WTC11 (cell line): ENCODE measurements around the gene OR3A3. TPM values are rescaled to one million over a fixed set of nuclear protein-coding genes. Genes with fewer than 3 reads are reported as not detected.

Source experiments
- ATAC-seq: fragments of 200-7000 bp; cut with Tn5 transposase; 2 replicates; pipeline ENCODE4 v1.10.0; 2021; ENCODE audit warnings: mild to moderate bottlenecking, moderate library complexity
- CTCF ChIA-PET: fragments of 300-600 bp; sonication (Branson Sonifier 250); formaldehyde crosslinking; loops from one replicate; lab custom pipeline; 2021; ENCODE audit warnings: antibody characterized with exemption; lab: Charles Lee
- POLR2A ChIA-PET: fragments of 350-600 bp; sonication (Branson Sonifier 250); formaldehyde crosslinking; loops from one replicate; lab custom pipeline; 2021; ENCODE audit warnings: antibody characterized with exemption; lab: Charles Lee
- DNase-seq: peaks from one replicate; pipeline ENCODE4 v3.0.0; 2021; ENCODE audit warnings: low spot score
- H3K27ac Mint-ChIP-seq: 2 replicates; pipeline ENCODE4 v1.8.0; 2021; ENCODE audit warnings: mixed read lengths
- H3K27me3 Mint-ChIP-seq: 2 replicates; pipeline ENCODE4 v1.8.0; 2021; ENCODE audit warnings: low read depth, mild to moderate bottlenecking, moderate library complexity, mixed read lengths
- H3K36me3 Mint-ChIP-seq: 2 replicates; pipeline ENCODE4 v1.8.0; 2021; ENCODE audit warnings: mixed read lengths
- H3K4me1 Mint-ChIP-seq: 2 replicates; pipeline ENCODE4 v1.8.0; 2022; ENCODE audit warnings: mixed read lengths
- H3K4me3 Mint-ChIP-seq: 2 replicates; pipeline ENCODE4 v1.8.0; 2021; ENCODE audit warnings: mild to moderate bottlenecking, moderate library complexity, mixed read lengths
- H3K9me3 Mint-ChIP-seq: 2 replicates; pipeline ENCODE4 v1.8.0; 2021; ENCODE audit warnings: mixed read lengths
- AR ChIP-seq: fragments of 250-450 bp; sonication (Bioruptor Pico); IDR thresholded peaks from 2 replicates; pipeline ENCODE4 v1.9.0; 2021; ENCODE audit warnings: mild to moderate bottlenecking
- ATF2 ChIP-seq: sonication (generic); formaldehyde crosslinking; IDR thresholded peaks from 2 replicates; pipeline ENCODE4 v1.8.1; 2022; ENCODE audit warnings: low read depth, missing genetic modification reagents, borderline replicate concordance
- ATF3 ChIP-seq: sonication (generic); formaldehyde crosslinking; conservative IDR thresholded peaks from 2 replicates; pipeline ENCODE4 v1.8.1; 2022; ENCODE audit warnings: mild to moderate bottlenecking, missing genetic modification reagents
- ATF6 ChIP-seq: sonication (generic); formaldehyde crosslinking; IDR thresholded peaks from 2 replicates; pipeline ENCODE4 v1.8.1; 2023; ENCODE audit warnings: mild to moderate bottlenecking, missing genetic modification reagents
- E2F5 ChIP-seq: sonication (generic); formaldehyde crosslinking; IDR thresholded peaks from 2 replicates; pipeline ENCODE4 v1.8.1; 2022; ENCODE audit warnings: mild to moderate bottlenecking, moderate library complexity, missing genetic modification reagents
- FOXP4 ChIP-seq: sonication (generic); formaldehyde crosslinking; IDR thresholded peaks from 2 replicates; pipeline ENCODE4 v1.8.0; 2022; ENCODE audit warnings: mild to moderate bottlenecking, missing genetic modification reagents
- HMGXB4 ChIP-seq: sonication (generic); formaldehyde crosslinking; IDR thresholded peaks from 2 replicates; pipeline ENCODE4 v1.8.1; 2023; ENCODE audit warnings: mild to moderate bottlenecking, moderate library complexity, missing genetic modification reagents
- IRF1 ChIP-seq: sonication (generic); formaldehyde crosslinking; IDR thresholded peaks from 2 replicates; pipeline ENCODE4 v1.8.0; 2023; ENCODE audit warnings: missing genetic modification reagents
- IRF2 ChIP-seq: sonication (generic); formaldehyde crosslinking; IDR thresholded peaks from 2 replicates; pipeline ENCODE4 v1.8.0; 2022; ENCODE audit warnings: low read depth, missing genetic modification reagents, borderline replicate concordance
- MAX ChIP-seq: sonication (generic); formaldehyde crosslinking; IDR thresholded peaks from 2 replicates; pipeline ENCODE4 v1.8.0; 2022; ENCODE audit warnings: mild to moderate bottlenecking, missing genetic modification reagents
- MYBL2 ChIP-seq: sonication (generic); formaldehyde crosslinking; IDR thresholded peaks from 2 replicates; pipeline ENCODE4 v1.8.1; 2023; ENCODE audit warnings: mild to moderate bottlenecking, moderate library complexity, missing genetic modification reagents
- NFATC4 ChIP-seq: fragments of 250-450 bp; sonication (Bioruptor Pico); IDR thresholded peaks from 2 replicates; pipeline ENCODE4 v1.9.0; 2021; ENCODE audit warnings: mild to moderate bottlenecking
- STAT6 ChIP-seq: sonication (generic); formaldehyde crosslinking; conservative IDR thresholded peaks from 2 replicates; pipeline ENCODE4 v1.8.1; 2023; ENCODE audit warnings: mild to moderate bottlenecking, low read depth, missing genetic modification reagents, moderate library complexity
- USF2 ChIP-seq: sonication (generic); formaldehyde crosslinking; IDR thresholded peaks from 2 replicates; pipeline ENCODE4 v1.8.1; 2023; ENCODE audit warnings: mild to moderate bottlenecking, missing genetic modification reagents, moderate library complexity
- ZBTB21 ChIP-seq: sonication (generic); formaldehyde crosslinking; IDR thresholded peaks from 2 replicates; pipeline ENCODE4 v1.8.1; 2023; ENCODE audit warnings: mild to moderate bottlenecking, missing genetic modification reagents, borderline replicate concordance
- ZMAT4 ChIP-seq: fragments of 250-450 bp; sonication (Bioruptor Pico); IDR thresholded peaks from 2 replicates; pipeline ENCODE4 v1.9.0; 2021; ENCODE audit warnings: mild to moderate bottlenecking
- ZNF121 ChIP-seq: sonication (generic); formaldehyde crosslinking; IDR thresholded peaks from 2 replicates; pipeline ENCODE4 v1.8.0; 2023; ENCODE audit warnings: missing genetic modification reagents
- ZNF317 ChIP-seq: sonication (generic); formaldehyde crosslinking; IDR thresholded peaks from 2 replicates; pipeline ENCODE4 v1.8.1; 2023; ENCODE audit warnings: low read depth, mild to moderate bottlenecking, moderate library complexity, missing genetic modification reagents, borderline replicate concordance
- ZNF416 ChIP-seq: fragments of 250-450 bp; sonication (Bioruptor Pico); IDR thresholded peaks from 2 replicates; pipeline ENCODE4 v1.9.0; 2021; ENCODE audit warnings: mild to moderate bottlenecking, inconsistent platforms
- total RNA-seq: library from RNA; stranded (reverse); gene quantifications from 3 replicates; pipeline ENCODE4 v1.2.3, GENCODE V29; 2021

The OR3A3 gene
- total RNA-seq, 1 experiment from 2014 or later: not detected

- no peak for TF ChIP-seq FOXP4
- TF ChIP-seq ZNF121 (CRISPR knock-in tag): no peak
- TF ChIP-seq E2F5 (CRISPR knock-in tag): no peak
- TF ChIP-seq ZNF416 (CRISPR knock-in tag): no peak
- TF ChIP-seq ZNF317 (CRISPR knock-in tag): no peak
- TF ChIP-seq MYBL2 (CRISPR knock-in tag): no peak
- TF ChIP-seq AR (CRISPR knock-in tag): no peak
- no peak for TF ChIP-seq MAX (CRISPR knock-in tag)
- no peak for TF ChIP-seq STAT6 (CRISPR knock-in tag)
These were observed 12.9 kb upstream of the OR3A3 start, which contains the start of gene OR1E1 (continued) for GRCh38 chr17:3398310-3398709.

- DNase-seq (no peak), ATAC-seq (no peak)
- Mint-ChIP-seq H3K4me1 (no peaks in the 10 kb centered on the region), H3K36me3 (no peaks in the 10 kb centered on the region), H3K4me3 (no peak overlapping the region), H3K9me3 (peaks cover 17% of the 10 kb centered on the region), H3K27ac (no peak overlapping the region), H3K27me3 (peaks cover 11% of the 10 kb centered on the region)
- ChIA-PET POLR2A (no interaction called here), CTCF (no interaction called here)
- no peak for TF ChIP-seq ATF6 (CRISPR knock-in tag)
- TF ChIP-seq ATF2 (CRISPR knock-in tag): no peak
- no peak for TF ChIP-seq HMGXB4 (CRISPR knock-in tag)
- TF ChIP-seq USF2: no peak
- TF ChIP-seq ZBTB21 (CRISPR knock-in tag): no peak
- no peak for TF ChIP-seq IRF1
- TF ChIP-seq ATF3 (CRISPR knock-in tag): no peak
- no peak for TF ChIP-seq NFATC4 (CRISPR knock-in tag)
- no peak for TF ChIP-seq IRF2 (CRISPR knock-in tag)
- TF ChIP-seq ZMAT4 (CRISPR knock-in tag): no peak
These were observed 11.1 kb upstream of the OR3A3 start for GRCh38 chr17:3400055-3400454.
